ENCODE measurements around the gene TFPI.
"Not testable (repeated sequence)": the region's sequence is repeated elsewhere in the genome, so short reads cannot be mapped to it uniquely, and the experiment has no call there.

- TF ChIP-seq, protein P1, sequence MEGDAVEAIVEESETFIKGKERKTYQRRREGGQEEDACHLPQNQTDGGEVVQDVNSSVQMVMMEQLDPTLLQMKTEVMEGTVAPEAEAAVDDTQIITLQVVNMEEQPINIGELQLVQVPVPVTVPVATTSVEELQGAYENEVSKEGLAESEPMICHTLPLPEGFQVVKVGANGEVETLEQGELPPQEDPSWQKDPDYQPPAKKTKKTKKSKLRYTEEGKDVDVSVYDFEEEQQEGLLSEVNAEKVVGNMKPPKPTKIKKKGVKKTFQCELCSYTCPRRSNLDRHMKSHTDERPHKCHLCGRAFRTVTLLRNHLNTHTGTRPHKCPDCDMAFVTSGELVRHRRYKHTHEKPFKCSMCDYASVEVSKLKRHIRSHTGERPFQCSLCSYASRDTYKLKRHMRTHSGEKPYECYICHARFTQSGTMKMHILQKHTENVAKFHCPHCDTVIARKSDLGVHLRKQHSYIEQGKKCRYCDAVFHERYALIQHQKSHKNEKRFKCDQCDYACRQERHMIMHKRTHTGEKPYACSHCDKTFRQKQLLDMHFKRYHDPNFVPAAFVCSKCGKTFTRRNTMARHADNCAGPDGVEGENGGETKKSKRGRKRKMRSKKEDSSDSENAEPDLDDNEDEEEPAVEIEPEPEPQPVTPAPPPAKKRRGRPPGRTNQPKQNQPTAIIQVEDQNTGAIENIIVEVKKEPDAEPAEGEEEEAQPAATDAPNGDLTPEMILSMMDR (IDR thresholded peaks at IDR 0.05): not testable (repeated sequence)
- not testable (repeated sequence) for TF ChIP-seq POLR2A (IDR thresholded peaks at IDR 0.05)
Measured at GRCh38 chr2:187516630-187517510, 37.4 kb downstream of the TFPI start.
